Neural progenitor cell (in vitro differentiated cells): ENCODE measurements around the gene MOV10L1. TPM values are rescaled to one million over a fixed set of nuclear protein-coding genes. Genes with fewer than 3 reads are reported as not detected.
A peak's percentile ranks its signal among the peaks of the same experiment; 100 is the strongest.

Experiments used
- DNase-seq: peaks from one replicate; pipeline ENCODE4 v3.0.0-alpha.2; 2016; ENCODE audit warnings: low spot score
- H2AFZ ChIP-seq: fragments of 200-600 bp; sonication (generic); replicated peaks from 2 replicates; pipeline ENCODE4 v1.6.1; 2016; ENCODE audit warnings: antibody characterized with exemption
- H3F3A ChIP-seq: fragments of 200-600 bp; sonication (generic); 2 replicates; pipeline ENCODE4 v1.6.1; 2016; ENCODE audit warnings: antibody characterized with exemption, low read depth
- H3K27ac ChIP-seq: fragments of 200-600 bp; sonication (generic); 2 replicates; pipeline ENCODE4 v1.5.1; 2016; ENCODE audit warnings: mild to moderate bottlenecking
- H3K27me3 ChIP-seq: fragments of 200-600 bp; sonication (generic); 2 replicates; pipeline ENCODE4 v1.6.1; 2016; ENCODE audit warnings: mild to moderate bottlenecking, moderate library complexity
- H3K36me3 ChIP-seq: fragments of 200-600 bp; sonication (generic); 2 replicates; pipeline ENCODE4 v1.5.1; 2016
- H3K4me1 ChIP-seq: fragments of 200-600 bp; sonication (generic); 2 replicates; pipeline ENCODE4 v1.6.1; 2016; ENCODE audit warnings: mixed run types
- H3K4me2 ChIP-seq: fragments of 200-600 bp; sonication (generic); 2 replicates; pipeline ENCODE4 v1.6.1; 2016
- H3K4me3 ChIP-seq: fragments of 200-600 bp; sonication (generic); 2 replicates; pipeline ENCODE4 v1.5.1; 2016
- H3K79me2 ChIP-seq: fragments of 200-600 bp; sonication (generic); 2 replicates; pipeline ENCODE4 v1.6.1; 2016; ENCODE audit warnings: low read depth
- H3K9ac ChIP-seq: fragments of 200-600 bp; sonication (generic); 2 replicates; pipeline ENCODE4 v1.6.1; 2016
- H3K9me3 ChIP-seq: fragments of 200-600 bp; sonication (generic); 2 replicates; pipeline ENCODE4 v1.5.1; 2016; ENCODE audit warnings: low read depth
- H4K20me1 ChIP-seq: fragments of 200-600 bp; sonication (generic); 2 replicates; pipeline ENCODE4 v1.6.1; 2016; ENCODE audit warnings: low read depth
- H3K27ac Mint-ChIP-seq: 3 replicates; pipeline ENCODE4 v1.8.0; 2021; ENCODE audit warnings: mixed read lengths
- H3K27me3 Mint-ChIP-seq: 2 replicates; pipeline ENCODE4 v1.8.0; 2022; ENCODE audit warnings: low read depth, mild to moderate bottlenecking, inconsistent platforms, moderate library complexity, mixed read lengths; ENCODE audit not compliant: insufficient read depth
- H3K36me3 Mint-ChIP-seq: 3 replicates; pipeline ENCODE4 v1.8.0; 2021; ENCODE audit warnings: mixed read lengths
- H3K4me1 Mint-ChIP-seq: 3 replicates; pipeline ENCODE4 v1.8.0; 2021; ENCODE audit warnings: mixed read lengths
- H3K4me3 Mint-ChIP-seq: 3 replicates; pipeline ENCODE4 v1.8.0; 2021; ENCODE audit warnings: mild to moderate bottlenecking, moderate library complexity, mixed read lengths
- H3K9me3 Mint-ChIP-seq: 3 replicates; pipeline ENCODE4 v1.8.0; 2020; ENCODE audit warnings: mixed read lengths
- CTCF ChIP-seq: fragments of 200-600 bp; sonication (generic); IDR thresholded peaks from 2 replicates; pipeline ENCODE4 v1.5.1; 2017; ENCODE audit warnings: antibody characterized with exemption, mild to moderate bottlenecking
- EZH2 ChIP-seq: fragments of 200-600 bp; sonication (generic); IDR thresholded peaks from 2 replicates; pipeline ENCODE4 v1.6.1; 2017; ENCODE audit warnings: antibody characterized with exemption, mild to moderate bottlenecking, moderate library complexity
- EZH2phosphoT487 ChIP-seq: fragments of 200-600 bp; sonication (generic); IDR thresholded peaks from 2 replicates; pipeline ENCODE4 v1.6.1; 2017; ENCODE audit warnings: antibody characterized with exemption
- total RNA-seq: library from RNA; depleted of rRNA; stranded (reverse); fragments of >200 nt; gene quantifications from 2 replicates; pipeline ENCODE4 v1.2.3, GENCODE V29; 2015; ENCODE audit warnings: low replicate concordance

MOV10L1 gene
- total RNA-seq, 1 donor from 2014 or later: not detected

GRCh38 chr22:50201191-50202129 is 111.7 kb downstream of the MOV10L1 start:
- peaks cover 27% of the 10 kb centered on the region for H3K79me2 ChIP-seq
- DNase-seq: peak; percentile 73

GRCh38 chr22:50202130-50202666 is 112.4 kb downstream of the MOV10L1 start:
- H3K27ac Mint-ChIP-seq: peak overlapping the region; percentile 23
- Histone ChIP-seq H3K27me3 (peaks cover 7% of the 10 kb centered on the region), H3K4me2 (peak overlapping the region; percentile 97), H3K9ac (peak overlapping the region; percentile 44), H3K4me1 (peaks cover 10% of the 10 kb centered on the region), H3K27ac (no peak overlapping the region), H3K4me3 (peak overlapping the region; percentile 84), H2AFZ (no peak overlapping the region), H3K79me2 (peaks cover 27% of the 10 kb centered on the region), H3F3A (peaks cover 21% of the 10 kb centered on the region), H4K20me1 (peaks cover 50% of the 10 kb centered on the region), H3K36me3 (peaks cover 12% of the 10 kb centered on the region), H3K9me3 (no peaks in the 10 kb centered on the region)
- H3K9me3 Mint-ChIP-seq: peaks cover 4% of the 10 kb centered on the region
- TF ChIP-seq CTCF (no peak), EZH2 (no peak), EZH2phosphoT487 (no peak)
- peaks cover 20% of the 10 kb centered on the region for H3K4me1 Mint-ChIP-seq
- peaks cover 27% of the 10 kb centered on the region for H3K36me3 Mint-ChIP-seq
- H3K4me3 Mint-ChIP-seq: peak overlapping the region; percentile 91
- H3K27me3 Mint-ChIP-seq: peaks cover 4% of the 10 kb centered on the region
- no peak for DNase-seq

More at GRCh38 chr22:50201191-50202129, 111.7 kb downstream of the MOV10L1 start:
- TF ChIP-seq EZH2 (no peak), EZH2phosphoT487 (no peak), CTCF (no peak)
- Histone ChIP-seq H3K36me3 (peaks cover 12% of the 10 kb centered on the region), H3K27ac (no peak overlapping the region), H4K20me1 (peaks cover 45% of the 10 kb centered on the region), H3K4me2 (peak overlapping the region; percentile 97), H2AFZ (no peak overlapping the region), H3K4me3 (peak overlapping the region; percentile 84), H3F3A (peaks cover 21% of the 10 kb centered on the region), H3K9me3 (no peaks in the 10 kb centered on the region), H3K27me3 (peaks cover 7% of the 10 kb centered on the region), H3K4me1 (peaks cover 10% of the 10 kb centered on the region), H3K9ac (peak overlapping the region; percentile 44)
- H3K36me3 Mint-ChIP-seq: peaks cover 27% of the 10 kb centered on the region
- H3K4me3 Mint-ChIP-seq: peak overlapping the region; percentile 91
- peak overlapping the region; percentile 23 for H3K27ac Mint-ChIP-seq
- peaks cover 4% of the 10 kb centered on the region for H3K9me3 Mint-ChIP-seq
- H3K4me1 Mint-ChIP-seq: peaks cover 19% of the 10 kb centered on the region
- peaks cover 4% of the 10 kb centered on the region for H3K27me3 Mint-ChIP-seq

- Histone ChIP-seq H3K9me3 (no peaks in the 10 kb centered on the region), H3K79me2 (peaks cover 27% of the 10 kb centered on the region), H3K27ac (no peak overlapping the region), H3K36me3 (peaks cover 12% of the 10 kb centered on the region), H3K4me3 (no peak overlapping the region), H3K4me2 (no peak overlapping the region), H3K4me1 (peaks cover 10% of the 10 kb centered on the region), H3K9ac (no peak overlapping the region), H3F3A (peaks cover 21% of the 10 kb centered on the region), H2AFZ (no peak overlapping the region), H3K27me3 (peaks cover 7% of the 10 kb centered on the region), H4K20me1 (peaks cover 50% of the 10 kb centered on the region)
- no peak for DNase-seq
- TF ChIP-seq CTCF: no peak
- no peak for TF ChIP-seq EZH2
- TF ChIP-seq EZH2phosphoT487: no peak
- peaks cover 4% of the 10 kb centered on the region for H3K27me3 Mint-ChIP-seq
- no peak overlapping the region for H3K27ac Mint-ChIP-seq
- peaks cover 20% of the 10 kb centered on the region for H3K4me1 Mint-ChIP-seq
- no peak overlapping the region for H3K4me3 Mint-ChIP-seq
- peaks cover 4% of the 10 kb centered on the region for H3K9me3 Mint-ChIP-seq
- H3K36me3 Mint-ChIP-seq: peaks cover 27% of the 10 kb centered on the region
Measured at GRCh38 chr22:50203288-50203687, 113.5 kb downstream of the MOV10L1 start.
